Measurements from ENCODE around the gene BBS1.

BBS1 gene

GRCh38 chr11:66477263-66478201 lies 32.9 kb upstream of the BBS1 start:
- no peak for DNase-seq

- no peak for DNase-seq
Measured at GRCh38 chr11:66478729-66479393, 31.6 kb upstream of the BBS1 start.

DNA sequence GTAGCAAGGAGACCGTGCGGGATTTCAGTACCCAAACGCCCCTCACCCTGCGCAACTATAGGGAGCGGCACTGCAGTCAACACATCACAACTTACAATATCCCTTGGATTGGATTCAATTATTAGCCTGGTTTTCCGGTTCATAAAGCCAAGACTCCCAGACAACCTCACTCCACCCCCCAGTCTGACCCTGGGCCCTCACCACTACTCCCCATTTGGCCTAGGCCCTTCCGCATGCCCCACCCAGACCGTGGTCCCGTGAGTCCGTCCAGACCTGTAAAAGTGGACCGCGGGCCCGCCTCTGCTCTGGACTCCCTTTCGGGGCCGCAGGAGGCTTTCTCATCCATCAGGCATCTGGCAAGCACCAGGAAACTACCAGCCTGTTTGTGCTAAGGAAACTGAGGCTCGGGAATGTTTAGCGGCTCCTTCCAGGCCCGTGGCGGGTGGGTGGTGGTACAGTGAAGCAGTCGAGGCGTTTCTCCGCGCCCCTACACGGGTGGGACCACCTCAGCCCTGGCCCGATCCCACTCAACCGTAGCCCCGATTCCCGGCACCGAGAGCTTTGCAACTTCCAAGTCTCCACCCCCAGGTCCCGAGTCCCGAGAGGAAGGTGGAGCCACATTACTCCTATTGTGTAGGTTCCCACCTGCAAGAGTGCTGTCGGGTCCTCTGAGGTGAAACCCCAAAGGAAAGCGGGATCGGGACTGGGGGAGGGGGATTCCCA lies 30.9 kb upstream of the BBS1 start:
- DNase-seq = peak; percentile 72

- DNase-seq = peak; percentile 94
Measured at GRCh38 chr11:66480117-66480938, 30.1 kb upstream of the BBS1 start, which contains the start of gene DPP3. DPP3 (plus strand) TSS chr11:66480434; CDS start chr11:66482201, 1,767 bp downstream.

DNA sequence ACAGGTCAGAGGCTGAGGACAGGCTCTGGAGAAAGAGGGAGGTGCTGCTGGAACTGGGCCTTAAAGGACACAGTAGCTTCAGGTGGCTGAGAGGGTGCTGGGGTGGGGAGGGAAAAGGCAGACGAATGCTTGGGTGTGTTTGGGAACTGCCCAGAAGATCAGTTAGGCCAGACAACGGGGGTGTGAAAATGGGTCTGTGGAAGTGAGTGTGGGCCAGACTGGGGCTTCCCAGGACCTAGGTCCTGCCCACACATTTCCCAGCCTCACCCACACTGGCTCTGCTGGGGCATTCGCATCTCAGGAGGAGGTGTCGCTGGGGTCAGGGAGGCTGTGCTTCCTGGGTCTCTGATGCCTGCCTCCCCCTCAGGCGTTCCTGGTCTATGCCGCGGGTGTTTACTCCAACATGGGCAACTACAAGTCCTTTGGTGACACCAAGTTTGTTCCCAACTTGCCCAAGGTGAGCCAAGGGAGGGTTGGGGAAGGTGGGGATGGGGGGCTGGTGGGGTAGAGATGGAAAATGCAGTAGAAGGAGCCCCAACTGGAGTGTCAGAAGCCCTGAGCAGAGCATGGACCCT lies 25.5 kb upstream of the BBS1 start:
- no peak for DNase-seq

DNA sequence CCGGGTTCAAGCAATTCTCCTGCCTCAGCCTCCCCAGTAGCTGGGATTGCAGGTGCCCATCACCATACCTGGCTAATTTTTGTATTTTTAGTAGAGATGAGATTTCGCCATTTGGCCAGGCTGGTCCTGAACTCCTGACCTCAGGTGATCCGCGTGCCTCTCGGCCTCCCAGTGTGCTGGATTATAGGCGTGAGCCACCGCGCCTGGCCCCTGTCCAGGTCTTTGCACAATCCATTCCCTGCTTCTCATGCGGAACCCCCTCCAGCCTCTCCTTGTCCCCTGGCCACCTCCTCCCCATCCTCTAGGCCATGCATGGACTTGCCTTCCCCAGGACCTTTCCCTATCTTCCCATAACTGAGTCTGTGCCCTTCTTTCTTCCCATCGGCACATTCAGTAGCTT lies 21.5 kb upstream of the BBS1 start:
- DNase-seq = no peak

DNA sequence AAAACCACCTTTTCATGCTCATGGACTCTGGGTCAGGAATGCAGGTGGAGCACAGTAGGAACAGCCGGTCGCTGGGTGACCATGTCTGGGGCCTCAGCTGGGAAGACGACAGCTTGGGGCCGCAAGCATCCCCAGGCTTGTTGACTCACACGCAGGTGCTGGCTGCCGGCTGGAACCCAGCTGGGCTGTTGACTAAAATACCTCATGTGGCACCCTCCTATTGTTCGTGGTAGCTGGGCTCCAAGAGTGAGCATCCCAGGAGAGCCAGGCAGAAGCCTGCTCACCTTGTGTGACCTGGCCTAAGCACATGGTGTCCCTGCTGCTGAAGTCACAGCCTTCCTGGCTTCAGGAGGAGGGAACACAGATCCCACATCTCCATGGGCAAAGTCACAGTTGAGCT lies 20.8 kb upstream of the BBS1 start:
- peak; percentile 59 for DNase-seq

GRCh38 chr11:66491315-66491935 lies 19.0 kb upstream of the BBS1 start:
- DNase-seq = no peak

- DNase-seq = no peak
Measured at GRCh38 chr11:66492161-66492865, 18.1 kb upstream of the BBS1 start.

DNA sequence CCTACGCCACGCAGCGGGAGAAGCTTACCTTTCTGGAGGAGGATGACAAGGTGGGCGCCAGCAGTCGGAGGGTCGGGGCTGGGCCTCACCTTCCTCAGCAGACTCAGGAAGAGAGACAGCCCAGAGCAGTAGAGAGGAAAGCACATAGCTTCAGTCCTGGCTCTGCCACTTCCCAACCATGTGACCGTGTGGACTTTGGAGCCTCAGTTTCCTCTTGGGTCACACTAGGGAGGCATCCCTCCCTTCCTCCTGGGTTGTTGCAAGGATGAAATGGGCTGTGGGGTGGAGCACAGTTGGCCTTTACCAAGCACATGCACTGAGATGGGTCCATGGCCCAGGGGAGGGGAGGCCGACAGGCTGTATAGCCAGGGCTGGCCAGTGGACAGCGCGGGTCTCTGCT lies 17.3 kb upstream of the BBS1 start:
- DNase-seq = no peak

DNA sequence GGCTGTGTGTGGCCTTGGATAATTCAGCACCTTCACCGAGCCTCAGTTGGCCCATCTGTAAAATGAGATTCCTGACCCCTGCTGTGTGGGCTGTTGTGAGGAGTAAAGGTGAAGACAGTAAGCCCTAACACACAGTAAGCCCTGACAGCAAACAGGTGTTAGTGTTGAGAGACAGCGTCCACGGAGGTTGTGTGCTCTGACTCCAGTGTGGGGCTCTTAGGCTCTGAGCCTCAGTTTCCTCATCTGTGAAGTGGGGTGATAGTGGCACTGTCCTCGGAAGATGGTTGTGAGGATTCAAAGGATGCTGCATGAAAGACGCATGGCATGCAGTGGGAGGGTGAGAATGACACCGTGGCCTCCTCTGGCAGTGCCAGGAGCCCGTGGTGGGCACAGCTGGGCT lies 16.0 kb upstream of the BBS1 start:
- DNase-seq = no peak

- no peak for DNase-seq
Measured at GRCh38 chr11:66494935-66495334, 15.5 kb upstream of the BBS1 start.

DNA sequence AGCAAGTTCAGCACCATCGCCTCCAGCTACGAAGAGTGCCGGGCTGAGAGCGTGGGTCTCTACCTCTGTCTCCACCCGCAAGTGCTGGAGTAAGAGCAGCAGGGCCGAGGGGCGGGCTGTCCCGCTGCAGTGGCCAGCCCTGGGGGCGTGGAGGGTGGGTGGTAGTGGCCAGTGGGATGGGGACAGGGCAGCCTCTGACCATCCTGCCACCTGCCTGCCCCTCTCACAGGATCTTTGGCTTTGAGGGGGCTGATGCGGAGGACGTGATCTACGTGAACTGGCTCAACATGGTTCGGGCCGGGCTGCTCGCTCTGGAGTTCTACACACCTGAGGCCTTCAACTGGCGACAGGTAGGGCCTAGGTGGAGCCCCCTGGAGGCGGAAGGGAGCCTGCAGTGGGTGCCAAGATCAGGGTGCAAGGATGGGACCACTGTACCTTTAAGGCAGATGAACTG lies 15.0 kb upstream of the BBS1 start:
- no peak for DNase-seq

GRCh38 chr11:66497206-66497605 lies 13.2 kb upstream of the BBS1 start:
- no peak for DNase-seq

DNA sequence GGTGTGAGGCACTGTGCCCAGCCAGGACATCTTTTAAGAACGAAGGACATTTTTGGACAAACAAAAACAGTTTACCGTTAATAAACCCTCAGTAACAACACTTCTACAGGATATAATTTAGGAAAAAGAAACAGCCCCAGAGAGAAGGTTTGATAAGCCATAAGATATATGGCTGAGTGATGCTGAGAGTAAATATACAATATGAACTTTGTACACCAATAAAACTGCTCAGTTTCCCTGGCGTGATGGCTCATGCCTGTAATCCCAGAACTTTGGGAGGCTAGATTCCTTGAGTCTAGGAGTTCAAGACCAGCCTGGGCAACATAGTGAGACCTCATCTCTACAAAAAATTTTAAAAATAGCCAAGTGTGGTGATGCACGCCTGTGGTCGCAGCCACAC lies 11.9 kb upstream of the BBS1 start:
- DNase-seq = no peak

DNA sequence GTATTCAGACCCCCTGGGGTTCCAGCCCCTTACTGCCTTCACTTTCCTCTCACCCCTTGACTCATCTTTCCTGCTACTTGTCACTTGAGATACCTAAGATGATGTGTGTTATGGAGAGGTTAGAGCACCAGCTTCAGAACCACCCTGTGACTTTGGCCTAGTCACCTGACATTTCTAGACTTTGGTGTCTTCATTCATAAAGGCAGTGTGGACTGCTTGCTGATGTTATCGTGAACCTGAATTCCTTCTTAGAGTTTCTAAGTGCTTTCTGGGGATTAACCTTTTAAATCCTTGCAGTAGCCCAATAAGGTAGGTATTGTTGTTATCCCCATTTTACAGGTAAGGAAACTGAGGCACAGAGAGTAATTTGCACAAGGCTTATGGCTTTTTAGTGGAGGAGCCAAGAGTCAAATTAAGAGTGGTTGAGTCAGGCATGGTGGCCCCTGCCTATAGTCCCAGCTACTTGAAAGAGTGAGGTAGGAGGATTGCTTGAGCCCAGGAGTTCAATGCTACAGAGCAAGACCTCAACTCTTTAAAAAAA lies 5.1 kb upstream of the BBS1 start:
- DNase-seq = no peak

GRCh38 chr11:66509131-66509561 lies 1.3 kb upstream of the BBS1 start:
- DNase-seq = no peak

DNA sequence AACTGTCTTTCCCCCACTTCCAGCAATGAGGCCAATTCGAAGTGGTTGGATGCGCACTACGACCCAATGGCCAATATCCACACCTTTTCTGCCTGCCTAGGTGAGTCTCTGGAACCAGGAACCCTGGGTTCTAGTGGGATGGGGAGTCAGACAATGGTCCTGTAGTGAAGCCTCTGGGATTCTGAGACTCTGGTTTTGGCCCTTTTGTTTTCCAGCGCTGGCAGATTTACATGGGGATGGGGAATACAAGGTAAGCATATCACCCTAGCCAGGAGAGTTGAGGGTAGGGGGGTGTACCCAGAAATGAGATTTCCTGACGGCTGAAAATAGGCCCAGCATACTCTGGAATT lies 530 bp downstream of the BBS1 start:
- DNase-seq = no peak

DNA sequence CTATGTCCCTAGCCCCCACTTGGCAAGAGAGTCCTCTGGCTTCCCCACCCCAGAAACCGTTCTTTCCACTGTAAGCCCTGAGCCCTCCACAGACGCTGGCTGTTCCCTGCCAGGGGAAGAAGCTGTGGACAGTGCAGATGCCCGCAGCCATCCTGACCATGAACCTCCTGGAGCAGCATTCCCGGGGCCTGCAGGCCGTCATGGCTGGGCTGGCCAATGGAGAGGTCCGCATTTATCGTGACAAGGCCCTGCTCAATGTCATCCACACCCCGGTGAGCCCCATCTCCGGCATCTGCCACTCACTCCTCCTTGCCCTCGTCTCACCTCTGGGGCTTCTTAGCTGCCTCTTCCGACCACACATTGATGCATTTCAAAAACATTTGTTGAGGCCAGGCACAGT lies 13.2 kb downstream of the BBS1 start:
- DNase-seq = no peak

DNA sequence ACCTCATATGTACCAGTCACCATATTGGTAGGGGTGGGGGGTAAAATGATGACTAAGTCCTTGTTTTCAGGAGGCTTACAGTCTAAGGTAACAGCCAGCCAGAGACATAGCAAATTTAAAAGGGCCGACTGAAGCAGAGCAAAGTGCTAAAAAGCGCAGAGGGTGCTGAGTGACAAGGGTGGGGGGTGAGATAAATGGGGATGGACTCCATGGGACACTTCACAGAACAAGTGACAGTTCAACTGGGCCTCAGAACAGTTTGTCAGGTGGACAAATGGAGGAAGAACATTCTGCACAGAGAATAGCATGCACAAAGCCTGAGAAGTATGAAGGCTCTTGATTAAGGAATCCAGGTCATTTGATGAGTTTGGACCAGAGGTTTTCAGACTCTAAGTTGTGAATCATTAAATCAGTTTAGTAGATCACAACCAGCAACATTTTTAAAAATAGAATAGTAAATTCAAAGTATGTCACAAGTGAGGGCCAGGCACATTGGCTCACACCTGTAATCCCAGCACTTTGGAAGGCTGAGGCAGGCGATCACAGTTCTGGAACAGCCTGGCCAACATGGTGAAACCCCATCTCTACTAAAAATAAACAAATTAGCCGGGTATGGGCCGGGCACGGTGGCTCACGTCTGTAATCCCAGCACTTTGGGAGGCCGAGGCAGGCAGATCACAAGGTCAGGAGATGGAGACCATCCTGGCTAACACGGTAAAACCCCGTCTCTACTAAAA lies 14.0 kb downstream of the BBS1 start:
- no peak for DNase-seq

Measured in NCI-H2107 (cell line).